Activated T-helper 1 cell treated with anti-CD3 and anti-CD28 coated beads, Interleukin-12 subunit alpha, Interleukin-12 subunit beta, Interleukin-2, Interleukin-4 antibody, amounts not matched to agents 30 ng/mL and 10 ng/mL and 1 ng/mL, durations not matched to agents 14 hours and 24 hours and 36 hours (primary cell): ENCODE data around the gene RPN2. TPM values are rescaled to one million over a fixed set of nuclear protein-coding genes. Genes with fewer than 3 reads are reported as not detected.

ENCODE experiments used
- total RNA-seq: library from RNA; stranded (reverse); gene quantifications from 2 replicates; pipeline ENCODE4 v1.2.3, GENCODE V29; 2022

The RPN2 gene
- total RNA-seq, 1 donor from 2014 or later = 223 TPM

Other genes with a start within 250 kb of the RPN2 start
- 55.0 and 59.9 TPM in 2 replicates for gene SAMHD1, start 227.6 kb upstream of the RPN2 start, total RNA-seq
- gene RBL1, start 83.3 kb upstream of the RPN2 start, total RNA-seq = 49.2 and 53.7 TPM in 2 replicates
- 1.1 and 1.3 TPM in 2 replicates for gene MROH8, start 218 bp downstream of the RPN2 start, total RNA-seq
- not detected in 2 replicates for gene GHRH, start 82.5 kb downstream of the RPN2 start, total RNA-seq
- gene MANBAL, start 110.3 kb downstream of the RPN2 start, total RNA-seq = 14.6 and 16.4 TPM in 2 replicates
- gene SRC, start 166.8 kb downstream of the RPN2 start, total RNA-seq = 6.2 and 6.4 TPM in 2 replicates